Stimulated activated memory B cell treated with anti-CD40 and anti-IgM and Interleukin-4, amounts not matched to agents 10 μg/mL and 1 μg/mL and 100 μg/mL, for 72 hours (primary cell): ENCODE data around the gene RASSF8.

ENCODE experiments used
- ATAC-seq: fragments of 150-1000 bp; cut with Tn5 transposase; 2 replicates; pipeline ENCODE4 v1.10.0; 2021
- H3K27ac Mint-ChIP-seq: one replicate; pipeline ENCODE4 v1.8.0; 2022; ENCODE audit warnings: mild to moderate bottlenecking, mixed read lengths
- H3K27me3 Mint-ChIP-seq: one replicate; pipeline ENCODE4 v1.8.0; 2022; ENCODE audit warnings: mixed read lengths
- H3K36me3 Mint-ChIP-seq: one replicate; pipeline ENCODE4 v1.8.0; 2022; ENCODE audit warnings: mixed read lengths
- H3K4me1 Mint-ChIP-seq: one replicate; pipeline ENCODE4 v1.8.0; 2022; ENCODE audit warnings: mixed read lengths
- H3K4me3 Mint-ChIP-seq: one replicate; pipeline ENCODE4 v1.8.0; 2022; ENCODE audit warnings: mild to moderate bottlenecking, moderate library complexity, mixed read lengths
- H3K9me3 Mint-ChIP-seq: one replicate; pipeline ENCODE4 v1.8.0; 2022; ENCODE audit warnings: mixed read lengths

Gene RASSF8

DNA sequence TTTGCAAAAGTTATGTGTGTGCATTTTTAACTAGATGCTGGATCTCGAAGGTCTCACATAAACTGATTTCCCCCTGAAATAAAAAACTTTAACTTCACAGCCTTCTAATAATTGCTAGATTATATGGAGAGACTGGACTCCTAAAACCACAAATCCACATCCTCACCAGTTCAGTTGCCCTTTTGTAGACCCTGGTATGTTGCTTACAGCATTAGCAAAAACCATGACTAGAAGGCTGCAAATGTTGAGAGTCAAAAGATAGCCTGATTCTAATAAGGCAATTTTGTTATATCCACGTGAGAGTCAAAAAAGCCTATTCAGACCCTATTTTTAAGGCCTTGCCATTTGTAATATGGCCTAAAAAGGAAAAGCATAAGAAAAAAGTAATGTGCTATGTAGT lies 37.4 kb downstream of the RASSF8 start:
- no peak for ATAC-seq
- Mint-ChIP-seq H3K27me3 (peaks cover 10% of the 10 kb centered on the region), H3K27ac (no peak overlapping the region), H3K9me3 (no peaks in the 10 kb centered on the region), H3K4me1 (no peaks in the 10 kb centered on the region), H3K36me3 (no peaks in the 10 kb centered on the region), H3K4me3 (no peak overlapping the region)

DNA sequence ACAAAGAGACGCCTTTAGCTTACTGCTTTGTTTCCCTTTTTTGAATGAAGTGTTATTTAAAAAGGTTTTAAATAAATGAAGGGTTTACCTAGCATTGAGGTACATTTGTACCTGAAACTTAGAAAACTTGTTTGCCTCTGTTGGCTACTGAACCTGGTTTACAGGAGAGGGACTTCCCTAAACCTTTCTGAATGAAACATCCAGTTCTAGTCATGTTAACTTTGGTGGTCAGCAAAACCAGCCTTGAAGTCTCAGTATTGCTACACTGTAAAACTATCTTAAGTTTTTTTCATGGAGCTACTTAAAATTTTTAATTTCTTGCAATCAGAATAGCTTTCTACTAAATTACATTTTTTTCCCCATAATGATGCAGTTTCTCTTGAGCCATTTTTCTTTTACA lies 38.2 kb downstream of the RASSF8 start:
- ATAC-seq = no peak
- Mint-ChIP-seq H3K27ac (no peak overlapping the region), H3K4me3 (no peak overlapping the region), H3K9me3 (no peaks in the 10 kb centered on the region), H3K36me3 (no peaks in the 10 kb centered on the region), H3K4me1 (no peaks in the 10 kb centered on the region), H3K27me3 (peaks cover 10% of the 10 kb centered on the region)

DNA sequence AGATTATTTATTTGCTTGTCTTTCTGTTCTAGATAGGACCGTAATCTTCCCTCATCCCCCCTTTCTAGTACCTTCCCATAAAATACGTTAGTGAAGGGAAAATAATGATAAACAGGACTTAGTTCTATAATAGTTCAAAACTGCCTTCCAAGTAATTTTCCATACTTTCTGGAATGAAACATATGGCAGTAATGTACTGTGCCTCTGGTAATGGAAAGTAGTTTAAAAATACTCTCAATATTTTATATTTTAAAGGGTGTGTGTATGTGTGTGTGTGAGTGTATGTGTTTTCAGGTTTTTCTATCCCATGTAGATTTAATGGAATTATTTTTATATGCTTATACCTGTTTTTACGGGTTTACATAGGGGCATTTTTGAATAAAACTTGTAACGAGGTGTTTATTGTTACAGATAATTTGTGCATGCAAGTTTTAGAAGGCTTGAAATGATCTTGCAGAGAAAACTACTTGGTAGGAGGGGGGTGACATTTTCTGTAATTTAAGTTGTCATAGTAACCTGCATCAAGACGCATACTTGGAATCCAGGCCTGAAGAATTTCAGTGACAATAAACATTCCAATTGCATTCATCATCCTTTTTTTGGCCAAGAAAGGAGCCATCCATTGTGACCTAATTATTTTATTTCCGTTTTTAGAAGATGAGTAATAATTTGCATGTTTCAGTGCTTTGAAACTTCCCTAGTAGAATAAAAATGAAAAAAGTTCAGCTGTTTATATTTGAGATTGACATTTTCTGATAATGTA lies 38.9 kb downstream of the RASSF8 start:
- no peaks in the 10 kb centered on the region for H3K4me1 Mint-ChIP-seq
- no peak overlapping the region for H3K4me3 Mint-ChIP-seq
- H3K36me3 Mint-ChIP-seq = no peaks in the 10 kb centered on the region
- H3K9me3 Mint-ChIP-seq = no peaks in the 10 kb centered on the region
- H3K27me3 Mint-ChIP-seq = peaks cover 10% of the 10 kb centered on the region
- ATAC-seq = no peak
- H3K27ac Mint-ChIP-seq = no peak overlapping the region

DNA sequence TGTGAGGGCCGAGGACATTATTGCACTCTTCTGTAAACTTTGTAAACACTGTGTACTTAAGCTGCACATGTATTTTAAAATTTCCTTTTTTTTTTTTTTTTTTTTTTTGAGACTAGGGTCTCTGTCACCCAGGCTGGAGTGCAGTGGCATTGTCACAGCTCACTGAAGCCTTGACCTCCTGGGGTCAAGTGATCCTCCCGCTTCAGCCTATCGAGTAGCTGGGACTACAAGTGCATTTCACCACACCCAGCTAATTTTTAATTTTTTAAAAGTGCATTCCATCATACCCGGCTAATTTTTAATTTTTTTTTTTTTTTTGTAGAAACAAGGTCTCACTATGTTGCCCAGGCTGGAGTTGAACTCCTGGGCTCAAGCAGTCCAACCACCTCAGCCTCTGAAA lies 42.4 kb downstream of the RASSF8 start:
- peaks cover 6% of the 10 kb centered on the region for H3K9me3 Mint-ChIP-seq
- H3K4me1 Mint-ChIP-seq = no peaks in the 10 kb centered on the region
- no peaks in the 10 kb centered on the region for H3K36me3 Mint-ChIP-seq
- no peak overlapping the region for H3K27ac Mint-ChIP-seq
- peaks cover 10% of the 10 kb centered on the region for H3K27me3 Mint-ChIP-seq
- no peak overlapping the region for H3K4me3 Mint-ChIP-seq
- ATAC-seq = no peak

DNA sequence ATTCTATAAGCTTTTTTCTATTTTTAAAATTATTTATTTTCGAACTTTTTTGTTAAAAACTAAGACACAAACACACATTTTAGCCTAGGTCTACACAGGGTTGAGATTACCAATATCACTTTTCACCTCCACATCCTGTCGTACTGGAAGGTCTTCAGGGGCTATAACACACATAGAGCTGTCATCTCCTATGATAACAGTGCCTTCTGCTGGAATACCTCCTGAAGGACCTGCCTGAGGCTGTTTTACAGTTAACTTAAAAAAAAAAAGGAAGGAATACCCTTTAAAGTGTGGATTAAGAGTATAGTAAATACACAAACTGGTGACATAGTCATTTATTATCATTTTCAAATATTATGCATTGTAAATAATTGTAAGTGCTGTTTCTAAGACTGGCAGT lies 43.0 kb downstream of the RASSF8 start:
- peaks cover 10% of the 10 kb centered on the region for H3K27me3 Mint-ChIP-seq
- no peak for ATAC-seq

DNA sequence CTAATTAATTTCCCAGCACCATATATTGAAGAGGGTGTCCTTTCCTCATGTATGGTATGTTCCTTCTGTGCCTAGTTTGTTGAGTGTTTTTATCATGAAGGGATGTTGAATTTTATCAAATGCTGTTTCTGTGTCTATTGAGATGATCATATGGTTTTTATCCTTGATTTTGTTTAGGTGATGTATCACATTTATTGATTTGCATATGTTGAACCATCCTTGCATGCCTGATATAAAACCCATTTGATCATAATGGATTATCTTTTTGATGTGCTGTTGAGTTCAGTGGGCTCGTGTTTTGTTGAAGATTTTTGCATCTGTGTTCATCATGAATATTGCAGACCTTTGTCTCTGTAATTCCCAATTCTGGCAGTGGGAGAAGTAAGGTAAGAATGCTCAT lies 44.6 kb downstream of the RASSF8 start:
- H3K9me3 Mint-ChIP-seq = peaks cover 6% of the 10 kb centered on the region
- no peaks in the 10 kb centered on the region for H3K4me1 Mint-ChIP-seq
- no peak overlapping the region for H3K4me3 Mint-ChIP-seq
- H3K27me3 Mint-ChIP-seq = peaks cover 10% of the 10 kb centered on the region
- no peaks in the 10 kb centered on the region for H3K36me3 Mint-ChIP-seq
- no peak overlapping the region for H3K27ac Mint-ChIP-seq
- ATAC-seq = no peak

More for the DNA sequence above, 43.0 kb downstream of the RASSF8 start:
- no peak overlapping the region for H3K27ac Mint-ChIP-seq
- H3K4me1 Mint-ChIP-seq = no peaks in the 10 kb centered on the region
- peaks cover 6% of the 10 kb centered on the region for H3K9me3 Mint-ChIP-seq
- no peaks in the 10 kb centered on the region for H3K36me3 Mint-ChIP-seq
- no peak overlapping the region for H3K4me3 Mint-ChIP-seq

DNA sequence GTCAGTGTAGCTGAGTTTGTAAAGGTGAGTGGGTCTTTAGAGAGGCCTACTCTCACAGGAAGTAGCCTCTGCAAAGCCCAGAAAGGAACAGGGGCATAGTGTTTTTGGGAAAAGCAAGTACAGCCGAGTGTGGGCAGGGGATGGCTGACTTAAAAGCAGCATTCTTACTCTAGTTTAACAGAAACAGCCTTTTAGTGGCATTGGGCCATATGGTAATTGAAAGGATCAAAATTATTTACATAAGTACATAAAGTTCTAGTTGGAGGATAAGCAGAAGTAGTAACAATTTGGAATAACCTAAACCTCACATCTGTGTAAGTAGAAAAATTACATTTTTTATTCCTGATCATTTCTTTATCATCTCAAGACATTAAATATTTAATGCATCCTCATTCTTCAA lies 49.1 kb downstream of the RASSF8 start:
- no peak for ATAC-seq
- H3K36me3 Mint-ChIP-seq = no peaks in the 10 kb centered on the region
- no peaks in the 10 kb centered on the region for H3K27me3 Mint-ChIP-seq
- no peak overlapping the region for H3K27ac Mint-ChIP-seq
- H3K4me3 Mint-ChIP-seq = no peak overlapping the region
- H3K4me1 Mint-ChIP-seq = no peaks in the 10 kb centered on the region
- H3K9me3 Mint-ChIP-seq = peaks cover 6% of the 10 kb centered on the region

DNA sequence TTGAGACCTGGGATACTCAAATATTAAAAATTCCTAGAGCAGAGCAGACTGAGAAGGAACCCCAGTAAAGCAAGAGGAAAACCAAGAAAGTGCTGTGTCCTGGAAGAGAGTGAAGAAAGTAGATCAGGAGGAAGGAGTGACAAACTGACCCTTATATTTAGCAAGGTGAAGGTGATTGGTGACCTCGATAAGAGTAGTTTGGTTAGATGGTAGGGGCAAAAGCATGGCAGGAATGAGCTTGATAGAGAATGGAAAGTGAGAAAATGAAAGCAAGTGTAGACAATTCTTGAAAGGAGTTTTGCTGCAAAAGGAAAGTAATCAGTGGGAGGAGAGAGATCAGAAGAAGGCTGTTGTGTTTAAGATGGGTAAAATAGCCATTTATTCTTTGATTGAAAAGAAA lies 51.1 kb downstream of the RASSF8 start:
- H3K9me3 Mint-ChIP-seq = no peaks in the 10 kb centered on the region
- no peaks in the 10 kb centered on the region for H3K4me1 Mint-ChIP-seq
- H3K4me3 Mint-ChIP-seq = no peak overlapping the region
- no peaks in the 10 kb centered on the region for H3K36me3 Mint-ChIP-seq
- no peaks in the 10 kb centered on the region for H3K27me3 Mint-ChIP-seq
- no peak for ATAC-seq
- no peak overlapping the region for H3K27ac Mint-ChIP-seq

DNA sequence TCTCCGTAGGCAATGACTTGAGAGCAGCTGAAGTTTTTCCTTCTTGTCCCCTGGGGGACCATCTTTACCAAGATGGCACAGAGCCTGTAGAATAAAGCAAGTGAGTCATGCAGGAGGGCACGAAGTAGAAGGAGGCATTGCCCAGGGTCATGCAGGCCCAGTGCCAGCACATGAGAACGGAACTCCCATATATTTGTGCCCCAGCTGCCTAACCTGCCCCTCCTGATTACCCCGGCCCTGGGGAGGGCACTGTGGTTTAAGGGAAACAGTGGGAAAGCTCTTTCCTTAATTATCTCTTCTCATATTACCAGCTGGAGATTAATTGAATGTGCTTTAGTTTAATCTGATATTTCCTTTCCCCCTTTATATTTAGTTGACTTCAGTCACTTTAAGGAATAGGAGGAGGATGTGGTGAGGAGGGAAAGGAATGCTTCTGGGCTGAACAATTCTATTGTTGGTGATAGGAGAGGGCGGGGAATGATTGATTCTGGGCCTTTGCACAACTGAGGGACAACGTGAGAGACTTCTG lies 51.9 kb downstream of the RASSF8 start:
- H3K27me3 Mint-ChIP-seq = no peaks in the 10 kb centered on the region
- no peak overlapping the region for H3K27ac Mint-ChIP-seq
- H3K9me3 Mint-ChIP-seq = no peaks in the 10 kb centered on the region
- ATAC-seq = no peak
- H3K4me1 Mint-ChIP-seq = no peaks in the 10 kb centered on the region
- H3K4me3 Mint-ChIP-seq = no peak overlapping the region
- H3K36me3 Mint-ChIP-seq = no peaks in the 10 kb centered on the region

DNA sequence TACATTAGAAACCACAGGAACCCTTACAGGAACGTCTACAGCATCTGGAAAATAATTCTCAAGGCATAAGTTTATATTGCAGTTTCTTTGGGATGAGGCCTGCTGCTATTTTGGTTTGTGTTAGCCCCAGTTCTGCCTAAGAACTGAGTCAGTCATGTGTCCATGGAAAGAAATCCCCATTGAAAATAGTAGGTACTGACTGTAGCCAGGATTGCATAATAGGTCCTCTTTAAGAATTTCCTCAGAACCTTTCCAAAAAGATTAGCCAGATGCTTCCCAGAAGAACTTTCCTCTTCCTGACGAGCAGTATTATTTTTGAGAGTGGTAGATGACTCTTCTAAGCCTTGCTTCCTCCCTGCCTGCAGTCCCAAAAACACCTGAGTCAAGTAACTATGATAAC lies 52.6 kb downstream of the RASSF8 start:
- no peak for ATAC-seq
- H3K27ac Mint-ChIP-seq = no peak overlapping the region
- H3K4me3 Mint-ChIP-seq = no peak overlapping the region
- no peaks in the 10 kb centered on the region for H3K9me3 Mint-ChIP-seq
- H3K4me1 Mint-ChIP-seq = no peaks in the 10 kb centered on the region
- H3K27me3 Mint-ChIP-seq = no peaks in the 10 kb centered on the region
- H3K36me3 Mint-ChIP-seq = no peaks in the 10 kb centered on the region

DNA sequence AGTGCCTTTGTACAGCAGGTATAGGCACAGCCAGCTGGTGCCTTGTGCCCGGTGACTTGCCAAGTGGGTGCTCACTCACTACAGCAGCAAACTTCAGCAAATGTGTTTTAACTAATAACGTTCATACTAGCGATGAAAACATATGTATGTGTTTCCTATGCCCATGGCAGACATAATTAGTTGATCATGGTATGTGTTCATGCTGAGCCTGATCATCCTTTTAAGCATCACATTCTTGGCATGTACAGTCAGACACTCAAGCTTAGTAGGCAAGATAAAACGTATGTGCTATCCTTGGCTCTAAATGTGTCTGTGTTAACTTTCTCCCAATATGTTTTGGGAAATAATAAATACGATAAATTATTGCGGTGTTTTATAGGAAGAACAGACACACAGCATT lies 55.6 kb downstream of the RASSF8 start:
- no peaks in the 10 kb centered on the region for H3K36me3 Mint-ChIP-seq
- ATAC-seq = no peak
- H3K27ac Mint-ChIP-seq = no peak overlapping the region
- H3K4me1 Mint-ChIP-seq = no peaks in the 10 kb centered on the region
- no peak overlapping the region for H3K4me3 Mint-ChIP-seq
- no peaks in the 10 kb centered on the region for H3K9me3 Mint-ChIP-seq
- no peaks in the 10 kb centered on the region for H3K27me3 Mint-ChIP-seq

DNA sequence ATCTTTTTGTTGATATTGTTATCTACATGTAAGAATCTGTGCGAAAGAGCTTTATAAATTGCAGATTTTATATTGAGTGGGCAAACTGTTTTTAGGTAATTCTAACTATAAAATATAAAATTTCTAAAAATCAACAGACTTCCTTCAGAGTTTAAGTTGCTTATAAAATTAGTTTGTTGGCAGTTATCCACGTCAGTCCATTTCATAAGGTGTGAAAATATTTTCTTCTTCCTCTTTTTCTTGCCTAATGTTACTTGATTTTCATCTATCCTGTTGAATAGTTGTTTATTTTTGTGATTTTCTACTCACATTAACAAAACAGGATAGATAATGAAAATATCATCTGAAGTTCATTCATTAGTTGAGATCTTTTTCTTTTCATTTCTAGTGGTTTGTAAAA lies 58.0 kb downstream of the RASSF8 start:
- Mint-ChIP-seq H3K27ac (no peak overlapping the region), H3K4me1 (no peaks in the 10 kb centered on the region), H3K9me3 (no peaks in the 10 kb centered on the region), H3K36me3 (no peaks in the 10 kb centered on the region), H3K4me3 (no peak overlapping the region), H3K27me3 (peaks cover 3% of the 10 kb centered on the region)
- no peak for ATAC-seq

DNA sequence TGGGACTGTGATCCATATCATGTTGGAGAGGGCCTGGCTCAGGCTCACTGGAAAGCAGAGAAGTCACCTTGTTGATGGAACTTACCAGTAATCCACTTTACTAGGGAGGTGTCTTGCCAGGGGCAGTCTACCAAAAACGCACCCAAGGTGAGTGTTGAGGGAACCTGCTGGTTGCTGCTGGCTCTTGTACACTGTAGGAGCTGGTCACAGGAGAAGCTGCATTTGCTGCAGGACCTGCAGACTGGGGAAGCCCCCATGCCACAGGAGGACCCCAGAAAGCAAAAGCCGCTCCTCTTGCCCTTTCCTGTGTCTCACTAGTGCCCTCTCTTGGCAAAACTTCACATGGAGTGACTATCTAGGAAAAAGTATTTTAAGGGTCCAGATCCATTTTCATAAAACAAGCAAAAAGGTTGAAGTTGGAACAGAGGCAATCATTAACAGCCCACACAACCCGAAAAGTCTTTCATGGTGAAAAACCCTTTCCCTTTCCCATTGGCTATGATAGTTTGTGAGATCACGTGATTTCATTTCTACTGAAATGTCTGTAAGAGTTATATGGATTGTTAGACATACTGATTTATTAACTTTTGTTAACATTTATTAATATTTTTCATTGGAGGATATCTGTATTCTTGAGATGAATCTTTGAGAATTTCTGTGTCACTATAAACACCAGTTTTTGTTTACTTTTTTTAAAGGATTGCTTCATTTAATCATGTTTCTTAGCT lies 59.2 kb downstream of the RASSF8 start:
- no peak for ATAC-seq
- H3K9me3 Mint-ChIP-seq = no peaks in the 10 kb centered on the region

DNA sequence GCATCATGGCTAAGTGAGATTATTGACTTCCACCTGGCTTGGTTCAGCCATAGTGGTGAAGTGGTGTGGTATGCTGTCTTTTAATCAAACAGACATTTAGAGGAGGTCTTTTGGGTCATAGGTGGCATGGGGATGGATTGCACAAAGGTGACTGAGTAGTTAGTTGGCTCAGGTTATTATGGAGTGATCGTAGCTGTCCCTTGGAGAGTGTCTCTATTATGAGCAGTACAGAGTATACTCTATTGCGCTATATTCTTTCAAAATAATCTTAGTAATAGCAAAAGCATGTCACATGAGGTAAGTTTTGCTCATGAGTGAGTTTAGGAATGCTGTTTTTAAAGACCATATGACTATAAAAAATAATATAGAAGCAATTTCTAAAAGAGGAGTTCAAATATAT lies 60.4 kb downstream of the RASSF8 start:
- Mint-ChIP-seq H3K27me3 (peaks cover 27% of the 10 kb centered on the region), H3K4me1 (no peaks in the 10 kb centered on the region), H3K36me3 (no peaks in the 10 kb centered on the region)

More for the DNA sequence above, 59.2 kb downstream of the RASSF8 start:
- Mint-ChIP-seq H3K4me1 (no peaks in the 10 kb centered on the region), H3K36me3 (no peaks in the 10 kb centered on the region), H3K4me3 (no peak overlapping the region), H3K27me3 (peaks cover 15% of the 10 kb centered on the region), H3K27ac (no peak overlapping the region)

DNA sequence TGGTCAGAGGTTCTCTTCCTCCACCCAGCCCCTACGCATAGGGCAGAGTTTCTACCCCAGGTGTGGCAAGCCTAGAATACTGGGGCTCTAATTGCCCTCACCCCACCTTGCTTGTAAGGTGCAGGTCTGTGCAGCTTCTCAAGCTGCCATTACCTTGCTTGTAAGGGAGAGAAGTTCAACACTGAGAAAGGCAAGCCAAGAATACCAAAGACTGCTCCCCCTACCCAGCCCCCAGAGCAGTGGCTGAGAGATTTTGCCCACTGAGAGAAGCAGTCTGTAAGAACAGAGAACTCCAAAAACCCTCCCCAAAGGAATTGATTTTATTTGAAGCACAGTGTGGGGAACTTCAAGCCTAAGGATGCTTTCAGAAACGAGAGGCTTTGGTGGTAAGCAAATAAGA lies 63.1 kb downstream of the RASSF8 start:
- Mint-ChIP-seq H3K27ac (no peak overlapping the region), H3K9me3 (no peaks in the 10 kb centered on the region), H3K27me3 (peaks cover 27% of the 10 kb centered on the region), H3K36me3 (no peaks in the 10 kb centered on the region), H3K4me3 (no peak overlapping the region), H3K4me1 (no peaks in the 10 kb centered on the region)
- ATAC-seq = no peak

More for the DNA sequence above, 60.4 kb downstream of the RASSF8 start:
- ATAC-seq = no peak
- no peak overlapping the region for H3K27ac Mint-ChIP-seq
- no peak overlapping the region for H3K4me3 Mint-ChIP-seq
- H3K9me3 Mint-ChIP-seq = no peaks in the 10 kb centered on the region

DNA sequence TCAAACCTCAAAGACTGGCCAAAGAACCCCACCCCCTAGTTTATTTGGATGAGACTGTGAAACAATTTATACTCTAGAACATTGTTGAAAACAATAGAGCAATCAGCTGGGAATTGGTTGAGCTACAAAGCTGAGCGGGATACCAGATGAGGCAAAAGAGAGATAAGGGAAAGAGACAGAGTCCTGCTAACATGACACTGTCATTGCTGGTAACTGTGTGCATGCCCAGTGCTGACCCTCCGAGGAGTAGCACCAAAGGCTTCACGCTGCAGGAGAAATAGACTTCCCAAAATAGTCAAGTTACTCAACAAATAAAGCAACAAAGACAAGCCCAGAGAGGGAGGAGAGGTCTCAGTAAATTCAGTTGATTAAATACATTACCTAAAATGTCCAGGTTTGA lies 63.6 kb downstream of the RASSF8 start:
- Mint-ChIP-seq H3K9me3 (no peaks in the 10 kb centered on the region), H3K36me3 (no peaks in the 10 kb centered on the region), H3K27me3 (peaks cover 27% of the 10 kb centered on the region), H3K4me1 (no peaks in the 10 kb centered on the region), H3K4me3 (no peak overlapping the region), H3K27ac (no peak overlapping the region)
- no peak for ATAC-seq
